Stimulated activated CD4-positive, alpha-beta T cell treated with anti-CD3 and anti-CD28 coated beads, Interleukin-4, amount 100 ng/mL, for 24 hours (primary cell): ENCODE measurements around the gene SNX18.

Experiments used
- DNase-seq: peaks from one replicate; pipeline ENCODE4 v3.0.0-alpha.2; 2020

SNX18 gene

DNA sequence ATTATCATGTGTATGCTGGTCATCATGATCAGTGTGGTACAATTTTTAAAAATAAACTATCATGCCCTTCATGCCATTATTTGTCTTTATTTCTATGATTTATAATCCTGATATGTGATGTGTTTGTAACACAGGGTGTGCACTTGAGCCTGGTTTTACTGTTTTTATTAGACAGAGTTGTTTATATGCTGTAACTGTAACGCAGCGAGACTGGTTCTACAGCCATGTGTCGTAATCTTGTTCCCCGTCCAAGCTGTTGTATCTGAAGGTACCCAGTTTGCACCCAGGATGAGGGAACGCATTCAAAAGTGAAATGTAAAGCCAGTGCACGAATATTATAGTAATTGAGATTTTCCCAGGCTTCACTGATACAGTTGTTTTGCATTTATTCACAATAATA, 28.2 kb downstream of the SNX18 start:
- no peak for DNase-seq

- DNase-seq: no peak
Measured at GRCh38 chr5:54547711-54548250, 30.2 kb downstream of the SNX18 start.

GRCh38 chr5:54548565-54548964, 31.0 kb downstream of the SNX18 start:
- DNase-seq: no peak

DNA sequence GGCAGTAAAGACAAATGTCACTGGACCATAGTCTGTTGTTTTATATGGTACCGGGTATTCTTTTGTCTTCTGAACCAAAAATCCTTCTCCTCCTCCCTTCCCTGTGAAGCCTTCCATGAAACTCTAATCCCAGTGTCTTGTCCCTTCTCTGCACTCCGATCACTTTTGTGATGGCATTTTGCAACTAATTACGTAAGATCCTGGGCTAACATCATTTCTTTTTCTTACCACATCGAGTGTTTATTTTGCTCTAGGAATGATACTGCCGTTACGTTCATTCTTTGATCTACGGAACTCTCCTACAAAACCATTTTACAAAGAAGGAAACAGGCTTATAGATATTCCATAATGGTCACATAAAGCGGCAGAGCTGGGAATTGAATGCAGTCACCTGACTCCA, 33.7 kb downstream of the SNX18 start:
- DNase-seq: no peak

DNA sequence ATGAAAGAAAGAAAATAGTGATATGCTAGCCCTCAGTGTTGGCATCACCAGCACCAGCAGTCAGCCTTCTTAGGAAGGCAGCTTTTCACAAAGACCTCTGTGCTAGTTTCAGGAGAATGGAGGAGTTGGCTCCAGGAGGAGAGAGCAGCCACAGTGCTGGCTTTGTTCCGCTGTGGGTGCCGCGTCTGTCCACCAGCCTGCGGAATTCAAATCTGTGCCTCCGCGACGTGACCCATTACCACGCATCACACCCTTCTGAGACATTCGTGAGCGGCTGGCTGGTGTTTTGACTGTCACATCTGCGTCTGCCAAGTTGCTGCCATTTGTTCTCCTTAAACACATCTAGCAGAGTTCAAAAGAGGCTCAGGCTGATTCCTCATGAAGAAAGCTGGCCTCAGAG, 34.4 kb downstream of the SNX18 start:
- no peak for DNase-seq

GRCh38 chr5:54552446-54552845, 34.9 kb downstream of the SNX18 start:
- no peak for DNase-seq

DNA sequence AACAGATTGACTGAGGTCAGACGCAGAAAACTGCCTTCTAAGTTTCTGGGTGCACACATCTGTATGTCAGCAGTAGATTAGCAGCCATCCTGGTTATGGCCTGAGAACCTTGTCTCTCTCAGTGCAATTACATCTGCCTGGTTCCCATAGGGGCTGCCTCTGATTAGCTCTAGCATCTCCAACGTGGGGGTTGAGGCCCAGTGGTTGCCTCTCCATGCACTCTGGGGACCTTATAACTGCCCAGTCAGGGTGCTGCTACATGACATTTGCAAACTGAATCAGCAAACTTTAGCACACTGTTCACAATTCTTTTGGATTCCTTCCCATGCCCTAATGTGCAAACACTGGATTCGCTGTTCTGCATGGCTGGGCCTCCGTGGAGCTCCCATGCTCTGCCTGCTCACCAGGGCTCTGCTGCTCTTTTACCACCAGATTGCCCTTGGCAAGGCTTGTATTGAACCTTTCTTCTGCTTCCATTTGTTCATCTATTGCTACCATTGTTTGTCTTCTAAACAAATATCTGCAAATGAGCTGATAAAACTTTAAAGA, 36.2 kb downstream of the SNX18 start:
- DNase-seq: no peak

- no peak for DNase-seq
Measured at GRCh38 chr5:54556141-54556540, 38.6 kb downstream of the SNX18 start.

- no peak for DNase-seq
Measured at GRCh38 chr5:54558362-54558761, 40.8 kb downstream of the SNX18 start.

GRCh38 chr5:54561651-54562050, 44.1 kb downstream of the SNX18 start:
- no peak for DNase-seq

DNA sequence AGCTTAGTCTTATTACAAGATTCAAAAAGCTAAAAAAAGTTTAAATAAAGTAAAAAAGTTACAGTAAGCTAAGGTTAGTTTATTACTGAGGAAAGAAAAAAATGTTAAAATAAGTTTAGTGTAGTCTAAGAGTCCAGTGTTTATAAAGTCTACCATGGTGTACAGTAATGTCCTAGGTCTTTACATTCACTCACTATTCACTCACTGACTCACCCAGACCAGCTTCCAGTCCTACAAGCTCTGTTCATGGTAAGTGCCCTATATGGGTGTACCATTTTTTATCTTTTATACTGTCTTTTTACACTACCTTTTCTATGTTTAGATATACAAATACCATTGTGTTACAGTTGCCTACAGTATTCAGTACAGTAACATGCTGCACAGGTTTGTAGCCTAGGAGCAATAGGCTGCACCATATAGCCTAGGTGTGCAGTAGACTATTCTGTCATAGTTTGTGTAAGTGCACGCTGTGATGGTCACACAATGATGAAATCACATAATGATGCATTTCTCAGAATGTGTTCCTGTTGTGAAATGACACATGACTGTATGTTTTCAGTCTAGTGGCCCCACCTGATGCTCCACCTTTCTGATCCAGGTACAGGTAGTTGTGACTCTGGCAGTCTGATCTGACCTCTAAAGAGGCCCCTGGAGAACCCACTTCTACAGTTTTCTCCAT, 45.7 kb downstream of the SNX18 start:
- DNase-seq: no peak

DNA sequence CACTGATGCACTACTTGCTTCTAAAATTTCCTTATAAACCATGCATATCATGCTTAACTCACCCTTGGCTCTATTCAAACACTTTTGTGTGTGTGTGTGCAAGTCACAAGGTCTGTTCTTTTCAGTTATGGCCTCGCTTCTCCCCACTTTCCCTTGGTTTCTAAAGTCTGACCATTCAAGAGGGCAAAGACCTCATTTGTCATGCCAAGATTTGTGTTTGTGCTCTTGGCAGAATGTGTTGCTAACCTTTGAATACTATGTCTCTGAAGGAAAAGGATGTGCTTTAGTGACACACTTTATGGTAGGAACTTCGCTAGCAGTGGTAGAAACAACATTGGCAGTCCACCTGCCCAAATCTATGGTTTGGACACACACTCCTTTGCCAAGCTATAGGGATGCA, 50.4 kb downstream of the SNX18 start:
- DNase-seq: no peak

- DNase-seq: no peak
Measured at GRCh38 chr5:54570916-54571315, 53.4 kb downstream of the SNX18 start.

GRCh38 chr5:54571462-54571861, 53.9 kb downstream of the SNX18 start:
- no peak for DNase-seq

- no peak for DNase-seq
Measured at GRCh38 chr5:54573812-54574489, 56.4 kb downstream of the SNX18 start.

GRCh38 chr5:54577528-54577927, 60.0 kb downstream of the SNX18 start:
- DNase-seq: no peak

DNA sequence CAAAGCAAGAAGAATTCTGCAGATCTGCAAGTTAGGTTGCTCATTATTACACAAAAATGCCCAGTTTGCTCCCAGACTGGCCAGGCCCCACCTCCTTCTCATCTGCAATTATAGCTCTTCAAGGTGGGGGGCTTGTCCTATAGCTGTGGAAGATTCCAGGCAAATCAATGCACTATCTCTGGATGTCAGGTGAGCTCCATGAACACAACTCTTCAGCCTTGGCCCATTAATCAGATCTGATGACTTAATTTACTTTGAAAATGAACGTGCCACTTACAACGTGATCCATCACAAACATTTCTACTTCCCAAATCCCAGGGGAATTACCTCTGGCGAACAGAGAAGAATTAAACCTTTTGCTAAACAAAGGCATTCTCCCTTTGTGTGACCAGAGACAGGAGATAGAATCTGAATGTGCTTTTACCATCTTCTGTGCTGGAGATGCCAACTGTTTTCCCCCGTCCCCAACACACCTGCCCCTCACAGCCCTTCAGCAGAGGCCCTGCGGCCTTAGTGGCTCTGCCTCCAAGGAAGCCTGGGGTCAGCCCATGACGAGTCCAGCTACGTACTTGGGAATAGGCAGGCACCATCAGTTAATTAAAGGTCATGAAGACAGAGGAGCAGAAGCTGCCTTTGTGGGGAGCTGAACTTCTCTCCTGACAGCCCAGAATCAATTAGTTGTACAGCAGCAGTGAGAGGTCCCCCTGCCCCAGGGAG, 60.5 kb downstream of the SNX18 start:
- no peak for DNase-seq

GRCh38 chr5:54579591-54580295, 62.2 kb downstream of the SNX18 start:
- DNase-seq: no peak

DNA sequence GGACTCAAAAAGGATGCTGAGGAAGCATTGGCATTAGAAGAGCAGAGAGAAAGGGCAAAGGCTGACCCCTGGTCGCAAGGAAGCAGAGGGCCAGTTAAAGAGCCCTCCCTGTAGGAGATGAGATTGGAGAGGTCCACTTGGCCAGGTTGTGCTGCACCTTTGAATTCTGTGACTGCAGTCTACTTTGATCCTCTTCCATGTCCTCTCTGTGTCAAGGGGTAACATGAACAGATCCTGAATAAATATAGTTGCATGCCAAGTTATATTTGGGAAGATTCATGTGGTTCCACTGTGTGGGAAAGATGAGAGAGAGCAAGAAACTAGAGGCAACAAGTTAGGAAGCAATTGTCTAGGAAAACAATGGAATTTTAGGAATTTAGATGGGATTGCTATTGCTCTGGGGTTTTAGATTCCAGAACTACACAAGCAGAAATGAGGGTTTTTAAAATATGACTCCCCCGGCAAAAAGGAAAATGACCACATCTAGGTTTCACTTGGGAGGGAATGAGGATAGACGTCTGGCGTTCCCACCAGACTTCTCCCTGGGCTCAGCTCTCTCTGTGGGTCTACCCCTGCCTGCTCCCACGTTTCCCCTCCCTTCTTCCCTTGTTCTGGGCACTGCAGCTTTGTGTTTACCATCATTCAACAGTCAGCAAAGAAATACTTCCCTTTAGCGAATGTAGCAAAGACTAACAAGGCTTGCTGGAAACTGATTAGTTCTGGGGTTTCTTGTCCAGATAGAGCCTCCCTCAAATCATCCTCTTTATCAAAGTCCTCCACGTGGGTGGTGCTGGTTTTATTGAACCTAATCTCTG, 63.6 kb downstream of the SNX18 start:
- no peak for DNase-seq

- DNase-seq: no peak
Measured at GRCh38 chr5:54581831-54582548, 64.4 kb downstream of the SNX18 start.

DNA sequence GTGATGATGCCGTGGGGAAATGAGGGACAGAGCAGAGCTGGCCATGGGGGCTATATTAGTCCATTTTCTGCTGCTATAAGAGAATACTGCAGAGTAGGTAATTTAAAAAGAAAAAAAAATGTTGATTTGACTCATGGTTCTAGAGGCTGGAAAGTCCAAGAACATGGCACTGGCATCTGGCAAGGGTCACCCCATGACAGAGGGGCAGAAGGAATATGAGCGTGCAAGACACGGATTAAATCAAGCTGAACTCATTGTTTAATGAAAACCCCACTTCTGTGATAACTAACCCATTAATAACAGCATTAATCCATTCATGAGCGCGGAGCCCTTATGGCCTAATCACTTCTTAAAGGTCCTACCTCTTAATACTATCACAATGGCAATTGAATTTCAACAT, 68.8 kb downstream of the SNX18 start:
- DNase-seq: no peak
